ENCODE data around the gene TCEAL5. TPM values are rescaled to one million over a fixed set of nuclear protein-coding genes. Genes with fewer than 3 reads are reported as not detected.
A peak's percentile ranks its signal among the peaks of the same experiment; 100 is the strongest.

Gene TCEAL5
- total and polyA plus RNA-seq, 2 of the 8 experiments (the other 6 are each of a cell fraction or from before 2014, with no cell fraction given): 0.17 to 6.6 TPM

DNA sequence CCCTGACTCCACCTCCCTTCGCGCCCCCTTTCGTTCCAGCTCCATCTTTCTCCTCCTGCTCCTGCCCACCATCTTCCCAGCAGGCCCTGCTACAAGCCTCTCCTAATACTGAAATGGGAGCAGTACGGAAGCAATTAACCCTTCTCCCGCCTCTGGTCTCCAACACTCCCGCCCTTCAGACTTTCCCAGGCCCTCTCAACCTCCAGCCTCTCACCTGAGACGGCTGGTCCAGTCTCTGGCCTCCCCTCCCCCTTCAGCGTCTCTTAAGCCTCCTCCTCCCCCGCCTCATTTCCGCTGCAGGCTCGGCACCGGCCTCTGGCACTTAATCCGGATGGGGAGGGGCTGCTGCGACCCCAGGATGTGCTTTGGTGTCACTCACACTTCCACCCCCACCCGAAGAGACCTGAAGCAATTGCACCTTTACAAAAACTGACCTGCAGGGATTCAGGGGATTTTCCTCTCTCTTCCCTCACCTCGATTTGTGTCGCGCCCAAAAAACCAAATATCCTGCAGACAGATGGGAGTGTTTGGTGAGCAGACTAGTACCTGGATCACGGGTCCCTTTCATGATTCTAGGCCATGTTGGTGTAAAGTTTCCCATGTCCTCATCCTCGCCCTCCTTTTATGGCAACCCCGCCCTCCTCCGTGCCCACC lies 22.3 kb downstream of the TCEAL5 start:
- FAIRE-seq (no peak), DNase-seq (ENCODE audit: low read depth in 1 of 2, low spot score in 2 of 2) (peak; percentile 66 to 73)
- Histone ChIP-seq H2BK20ac (ENCODE audit: low read length) (no peak overlapping the region), H3K18ac (ENCODE audit: extremely low read depth, low read length) (peak overlapping the region; percentile 83; the same call in 1 of the 2 replicates), H2AFZ (ENCODE audit: low read length) (no peak overlapping the region), H3K27ac (ENCODE audit: low read depth, low read length) (peak overlapping the region; percentile 86), H3K36me3 (ENCODE audit: control insufficient read depth in 2 of 4, insufficient read depth in 4 of 4, low read length in 3 of 4) (peaks cover 0 to 14% (median 6%) of the 10 kb centered on the region in 4 experiments; a peak in 5 of 8 replicates), H4K8ac (ENCODE audit: extremely low read depth, insufficient read depth, low read length) (peak overlapping the region; percentile 81; the same call in 1 of the 2 replicates), H3K14ac (ENCODE audit: insufficient read length) (no peak overlapping the region), H2BK120ac (replicated peaks; ENCODE audit: low read depth, low read length) (peak overlapping the region; percentile 69), H2AK5ac (ENCODE audit: low read depth, low read length) (no peak overlapping the region), H4K91ac (replicated peaks; ENCODE audit: insufficient read length, low read length) (no peak overlapping the region), H3K4ac (replicated peaks; ENCODE audit: insufficient read length, low read depth, low read length) (peak overlapping the region; percentile 66), H3K4me3 (ENCODE audit: extremely low read depth in 1 of 4, insufficient read depth in 2 of 4, low read depth in 3 of 4, low read length in 4 of 4) (peak overlapping the region; percentile 84 to 96 (median 88)), H3K9me3 (ENCODE audit: insufficient read depth in 2 of 2, low read depth in 1 of 2, low read length in 1 of 2) (no peaks in the 10 kb centered on the region), H2BK15ac (ENCODE audit: low read length) (no peak overlapping the region), H4K5ac (ENCODE audit: insufficient read length, low read depth, low read length) (peak overlapping the region; percentile 27), H3K23ac (ENCODE audit: insufficient read length) (no peak overlapping the region), H3K9ac (replicated peaks in 1 of 4; ENCODE audit: extremely low read depth in 1 of 4, low read depth in 3 of 4, low read length in 3 of 4) (peak overlapping the region; percentile 60 to 89 (median 82)), H3K23me2 (ENCODE audit: low read depth, low read length) (0 out of 2 replicates have a peak, but pooled peaks cover 2% of the 10 kb centered on the region), H3K4me2 (ENCODE audit: insufficient read depth in 1 of 2, low read depth in 2 of 2, low read length in 2 of 2) (peak overlapping the region; percentile 73 to 82), H3K79me1 (ENCODE audit: low read depth, low read length) (no peaks in the 10 kb centered on the region), H4K20me1 (replicated peaks in 1 of 2; ENCODE audit: control insufficient read depth in 1 of 2, insufficient read depth in 2 of 2, low read length in 2 of 2) (no peaks in the 10 kb centered on the region), H3K56ac (replicated peaks; ENCODE audit: insufficient read length, low read depth, low read length) (peak overlapping the region; percentile 86), H3K27me3 (replicated peaks in 1 of 4; ENCODE audit: control insufficient read depth in 3 of 4, extremely low read depth in 1 of 4, insufficient read depth in 3 of 4, low read length in 3 of 4) (no peaks in the 10 kb centered on the region), H2BK12ac (ENCODE audit: low read depth, low read length) (no peak overlapping the region; the same call in 1 of the 2 replicates), H2BK5ac (ENCODE audit: low read depth, low read length) (peak overlapping the region; percentile 29), H3K4me1 (replicated peaks in 1 of 4; ENCODE audit: control insufficient read depth in 3 of 4, insufficient read depth in 4 of 4, low read length in 3 of 4) (peaks cover 0 to 3% (median 0%) of the 10 kb centered on the region in 4 experiments; a peak in 2 of 7 replicates), H3K79me2 (ENCODE audit: control insufficient read depth in 1 of 2, insufficient read depth in 2 of 2, low read length in 2 of 2) (peaks cover 0 to 13% of the 10 kb centered on the region in 2 experiments; a peak in 2 of 4 replicates)
- POLR2A ChIA-PET (ENCODE audit: partially characterized antibody): interaction anchor here (0.8 to 2.1 kb wide), 15 partner anchors 12 to 209 kb away, joined by 3 to 10 read pairs (median 4); partner anchors contain the start of genes BEX2, BEX4 and TCEAL5
- CTCF ChIA-PET (ENCODE audit: partially characterized antibody): no interaction called here
- 1% methylated on average over 20 of the region's 22 CpGs; no CpG with 5 or more reads in 1 of the 2 experiments for WGBS, 2 experiments (ENCODE audit: extremely low coverage in 1 of 2, insufficient coverage in 1 of 2, insufficient read length in 1 of 2, insufficient replicate concordance in 2 of 2, low coverage in 1 of 2, low lambda C conversion rate in 2 of 2, missing lambda C conversion rate in 1 of 2)
- TF ChIP-seq HDAC6 (IDR thresholded peaks at IDR 0.05; ENCODE audit: low read depth, low read length) (no peak), JUN (IDR thresholded peaks at IDR 0.05; ENCODE audit: low read depth, low read length) (no peak), CEBPB (IDR thresholded peaks at IDR 0.05; ENCODE audit: low read depth, low read length) (no peak), CTCF (IDR thresholded peaks at IDR 0.05; ENCODE audit: control extremely low read depth in 1 of 3, insufficient read depth in 1 of 3, low read depth in 1 of 3, low read length in 3 of 3) (no peak), SAP30 (IDR thresholded peaks at IDR 0.05; ENCODE audit: insufficient read depth, insufficient replicate concordance, low read length) (no peak), SIN3A (conservative IDR thresholded peaks at IDR 0.05 in 1 of 2, IDR thresholded peaks at IDR 0.05 in 1 of 2; ENCODE audit: low read depth in 1 of 2, low read length in 2 of 2) (peak in 1 of 2 experiments; percentile 32; a peak in 1 of 4 replicates), RFX5 (IDR thresholded peaks at IDR 0.05; ENCODE audit: borderline replicate concordance, low read depth, low read length) (no peak), TAF1 (IDR thresholded peaks at IDR 0.05; ENCODE audit: low read depth, low read length) (peak; percentile 59; the same call in 1 of the 2 replicates), POLR2AphosphoS5 (IDR thresholded peaks at IDR 0.05; ENCODE audit: low read depth, low read length) (peak; percentile 74; the same call in 1 of the 2 replicates)
